Dedifferentiated amniotic fluid mesenchymal stem cell (primary cell): ENCODE measurements around the gene RABGAP1L.
A peak's percentile ranks its signal among the peaks of the same experiment; 100 is the strongest.
"Not testable (repeated sequence)": the region's sequence is repeated elsewhere in the genome, so short reads cannot be mapped to it uniquely, and the experiment has no call there.

ENCODE experiments used
- DNase-seq: peaks from one replicate; pipeline ENCODE4 v3.0.0-alpha.2; 2016; ENCODE audit errors: extremely low spot score

The RABGAP1L gene

GRCh38 chr1:174702011-174702410 is 542.7 kb downstream of the RABGAP1L start:
- no peak for DNase-seq

GRCh38 chr1:174703309-174703708 is 544.0 kb downstream of the RABGAP1L start:
- no peak for DNase-seq

DNA sequence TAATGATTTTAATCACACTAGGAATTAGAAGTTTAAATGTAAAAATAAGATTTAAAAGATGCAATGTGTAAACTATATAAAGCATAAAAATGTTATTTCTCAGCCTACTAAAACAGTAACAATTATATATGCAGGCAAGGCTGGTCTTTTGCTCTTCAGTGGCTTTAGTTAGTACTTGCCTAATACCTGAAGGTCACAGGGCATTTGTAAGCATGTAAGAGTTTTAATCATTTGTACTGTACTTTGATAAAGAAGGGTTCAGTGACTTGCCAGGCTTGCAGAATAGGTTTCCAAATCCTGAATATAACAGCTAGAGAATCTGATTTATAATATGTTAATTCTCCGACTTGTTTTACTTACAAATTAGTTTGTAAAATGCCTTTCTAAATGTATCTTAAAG is 545.0 kb downstream of the RABGAP1L start:
- DNase-seq, result no peak

DNA sequence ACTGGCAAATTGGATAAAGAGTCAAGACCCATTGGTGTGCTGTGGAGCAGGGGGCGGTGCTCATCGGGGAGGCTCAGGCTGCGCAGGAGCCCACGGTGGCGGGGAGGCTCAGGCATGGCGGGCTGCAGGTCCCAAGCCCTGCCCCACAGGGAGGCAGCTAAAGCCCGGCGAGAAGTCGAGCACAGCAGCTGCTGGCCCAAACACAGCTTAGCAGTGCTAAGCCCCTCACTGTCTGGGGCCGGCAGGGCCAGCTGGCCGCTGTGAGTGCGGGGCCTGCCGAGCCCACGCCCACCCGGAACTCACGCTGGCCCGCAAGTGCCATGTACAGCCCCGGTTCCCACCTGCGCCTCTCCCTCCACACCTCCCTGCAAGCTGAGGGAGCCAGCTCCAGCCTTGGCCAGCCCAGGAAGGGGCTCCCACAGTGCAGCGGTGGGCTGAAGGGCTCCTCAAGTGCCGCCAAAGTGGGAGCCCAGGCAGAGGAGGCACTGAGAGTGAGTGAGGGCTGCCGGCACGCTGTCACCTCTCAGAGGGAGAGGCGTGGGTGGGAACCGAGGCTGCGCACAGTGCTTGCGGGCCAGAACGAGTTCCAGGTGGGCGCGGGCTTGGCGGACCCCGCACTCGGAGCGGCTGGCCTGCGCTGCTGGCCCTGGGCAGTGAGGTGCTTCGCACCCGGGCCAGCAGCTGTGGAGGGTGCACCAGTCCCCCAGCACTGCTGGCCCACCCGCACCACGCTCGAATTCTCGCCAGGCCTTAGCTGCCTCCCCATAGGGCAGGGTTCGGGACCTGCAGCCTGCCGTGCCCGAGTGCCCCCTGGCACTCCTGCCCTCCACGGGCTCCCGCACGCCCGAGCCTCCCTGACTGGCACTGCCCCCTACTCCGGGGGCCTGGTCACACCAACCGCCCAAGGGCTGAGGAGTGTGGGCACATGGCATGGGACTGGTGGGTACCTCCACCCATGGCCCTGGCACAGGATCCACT is 551.8 kb downstream of the RABGAP1L start:
- no peak for DNase-seq

DNA sequence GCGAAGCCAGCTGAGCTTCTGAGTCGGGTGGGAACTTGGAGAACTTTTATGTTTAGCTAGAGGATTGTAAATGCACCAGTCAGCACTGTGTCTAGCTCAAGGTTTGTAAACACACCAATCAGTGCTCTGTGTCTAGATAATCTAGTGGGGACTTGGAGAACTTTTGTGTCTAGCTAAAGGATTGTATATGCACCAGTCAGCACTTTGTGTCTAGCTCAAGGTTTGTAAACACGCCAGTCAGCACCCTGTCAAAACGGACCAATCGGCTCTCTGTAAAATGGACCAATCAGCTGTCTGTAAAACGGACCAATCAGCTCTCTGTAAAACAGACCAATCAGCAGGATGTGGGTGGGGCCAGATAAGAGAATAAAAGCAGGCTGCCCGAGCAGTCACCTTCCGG is 552.5 kb downstream of the RABGAP1L start:
- DNase-seq, result not testable (repeated sequence)

- DNase-seq, result no peak
Observed at GRCh38 chr1:174712541-174712940, 553.2 kb downstream of the RABGAP1L start.

DNA sequence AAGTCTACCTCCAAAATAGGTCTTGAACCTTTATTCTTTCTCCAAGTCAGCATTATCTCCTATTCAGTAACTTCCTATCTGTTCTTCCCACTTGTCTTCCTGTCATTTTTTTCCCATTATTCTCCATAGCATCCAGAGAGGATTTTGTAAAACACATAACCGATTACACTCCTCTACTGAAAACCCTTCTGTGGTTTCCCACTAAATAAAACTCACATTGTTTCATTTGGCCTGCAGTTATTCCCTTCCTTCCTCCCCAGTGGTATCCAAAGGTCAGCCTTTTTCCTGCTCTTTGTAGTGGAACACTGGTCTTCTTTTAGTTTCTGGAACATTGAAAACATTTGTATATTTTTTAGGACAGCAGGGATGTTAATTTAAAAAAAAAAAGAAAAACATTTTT is 554.5 kb downstream of the RABGAP1L start:
- no peak for DNase-seq

- no peak for DNase-seq
Observed at GRCh38 chr1:174719194-174719593, 559.9 kb downstream of the RABGAP1L start.

GRCh38 chr1:174720618-174721017 is 561.3 kb downstream of the RABGAP1L start:
- no peak for DNase-seq

- DNase-seq, result no peak
Observed at GRCh38 chr1:174721246-174721645, 561.9 kb downstream of the RABGAP1L start.

- DNase-seq, result no peak
Observed at GRCh38 chr1:174723816-174724215, 564.5 kb downstream of the RABGAP1L start.

DNA sequence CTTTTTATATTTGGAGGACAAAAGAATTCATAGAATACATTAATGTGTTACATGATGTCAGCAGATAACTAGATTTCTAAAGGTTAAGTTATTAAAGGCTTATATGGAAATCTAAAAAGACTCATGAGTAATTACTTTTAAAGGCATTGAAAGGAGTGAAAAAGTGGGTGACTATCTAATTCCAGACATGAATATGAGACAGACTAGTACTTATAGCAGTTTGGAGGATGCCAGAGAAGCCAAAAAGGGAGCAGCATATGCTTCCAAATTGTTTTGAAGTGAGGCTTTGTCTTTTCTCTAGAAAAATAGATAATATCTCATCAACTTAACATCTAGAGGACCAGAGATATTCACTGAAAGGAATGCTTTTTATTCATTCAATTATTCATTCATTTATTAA is 564.9 kb downstream of the RABGAP1L start:
- no peak for DNase-seq

DNA sequence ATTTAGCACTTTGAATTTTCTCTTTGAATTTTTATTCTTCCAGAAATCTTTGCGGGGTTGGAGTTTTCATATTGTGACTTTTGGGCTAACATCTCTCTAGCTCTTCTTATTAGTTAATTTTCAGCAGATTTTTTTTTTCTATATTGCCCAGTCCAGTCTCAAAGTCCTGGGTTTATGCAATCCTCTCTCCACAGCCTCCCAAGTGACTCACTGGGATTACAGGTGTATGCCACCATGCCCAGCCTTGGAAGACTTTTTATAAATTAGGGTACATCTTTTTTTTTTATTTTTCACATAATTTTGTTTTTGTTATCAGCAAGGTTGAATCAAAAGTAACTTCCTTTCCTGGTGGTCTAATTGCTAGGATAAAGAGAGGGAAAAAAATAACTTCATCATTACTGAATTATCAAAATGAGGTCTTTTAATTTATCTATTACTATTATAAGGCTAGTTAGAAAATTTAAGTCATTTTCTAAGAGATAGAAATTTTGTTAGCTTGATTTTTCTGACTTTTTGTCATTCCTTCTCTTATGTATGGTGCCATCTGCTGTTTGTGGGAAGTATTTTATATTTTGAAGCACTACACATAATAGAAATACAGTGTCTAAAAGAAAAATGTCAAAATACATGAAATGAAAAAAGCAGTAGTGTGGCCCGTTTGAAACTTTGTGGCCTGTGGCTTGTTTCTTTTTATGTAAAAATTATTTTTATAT is 567.0 kb downstream of the RABGAP1L start:
- peak; percentile 59 for DNase-seq

- DNase-seq, result no peak
Observed at GRCh38 chr1:174726880-174727585, 567.7 kb downstream of the RABGAP1L start.

- DNase-seq, result no peak
Observed at GRCh38 chr1:174734270-174734669, 575.0 kb downstream of the RABGAP1L start.

DNA sequence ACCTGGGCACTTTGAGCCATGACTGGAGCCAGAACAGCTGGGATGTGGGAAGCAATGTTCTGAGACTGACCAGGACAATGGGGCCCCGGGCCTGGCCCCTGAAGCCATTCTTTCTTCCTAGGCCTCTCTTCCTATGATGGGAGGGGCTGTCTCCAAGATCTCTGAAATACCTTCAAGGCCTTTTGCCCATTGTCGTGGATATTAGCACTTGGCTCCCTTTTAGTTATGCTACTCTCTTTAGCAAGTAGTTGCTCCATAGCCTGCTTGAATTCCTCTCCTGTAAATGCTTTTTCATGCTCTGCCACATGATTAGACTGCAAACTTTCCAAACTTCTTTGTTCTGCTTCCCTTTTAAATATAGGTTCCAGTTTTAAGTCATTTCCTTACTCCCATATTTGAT is 577.5 kb downstream of the RABGAP1L start:
- DNase-seq, result no peak

DNA sequence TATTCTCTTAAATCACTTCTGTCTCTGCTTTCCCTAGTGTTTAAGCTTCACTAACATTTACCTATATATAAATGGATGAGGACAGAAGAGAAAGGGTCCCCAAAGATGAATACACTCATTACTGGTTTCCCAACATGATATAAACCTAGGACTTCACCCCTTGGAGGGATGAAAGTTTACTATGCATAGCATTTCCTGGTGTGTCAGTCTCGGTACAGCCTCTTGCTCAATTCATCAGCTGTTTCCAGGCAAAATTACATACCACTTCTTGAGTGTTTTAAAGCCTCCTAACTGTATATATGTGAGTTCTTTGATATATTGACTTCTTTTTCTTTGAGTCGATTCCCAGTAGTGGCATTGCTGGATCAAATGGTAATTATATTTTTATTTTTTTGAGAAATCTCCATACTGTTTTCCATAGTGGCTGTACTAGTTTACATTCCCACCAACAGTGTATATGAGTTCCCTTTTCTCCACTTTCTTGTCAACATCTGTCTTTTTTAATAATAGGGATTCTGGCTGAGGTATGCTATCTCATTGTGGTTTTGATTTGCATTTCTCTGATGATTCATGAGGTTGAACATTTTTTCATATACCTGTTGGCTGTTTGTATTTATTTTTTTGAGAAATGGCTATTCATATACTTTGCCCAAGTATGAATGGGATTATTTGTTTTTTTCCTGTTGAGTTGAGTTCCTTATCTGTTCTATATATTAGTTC is 581.1 kb downstream of the RABGAP1L start:
- no peak for DNase-seq

DNA sequence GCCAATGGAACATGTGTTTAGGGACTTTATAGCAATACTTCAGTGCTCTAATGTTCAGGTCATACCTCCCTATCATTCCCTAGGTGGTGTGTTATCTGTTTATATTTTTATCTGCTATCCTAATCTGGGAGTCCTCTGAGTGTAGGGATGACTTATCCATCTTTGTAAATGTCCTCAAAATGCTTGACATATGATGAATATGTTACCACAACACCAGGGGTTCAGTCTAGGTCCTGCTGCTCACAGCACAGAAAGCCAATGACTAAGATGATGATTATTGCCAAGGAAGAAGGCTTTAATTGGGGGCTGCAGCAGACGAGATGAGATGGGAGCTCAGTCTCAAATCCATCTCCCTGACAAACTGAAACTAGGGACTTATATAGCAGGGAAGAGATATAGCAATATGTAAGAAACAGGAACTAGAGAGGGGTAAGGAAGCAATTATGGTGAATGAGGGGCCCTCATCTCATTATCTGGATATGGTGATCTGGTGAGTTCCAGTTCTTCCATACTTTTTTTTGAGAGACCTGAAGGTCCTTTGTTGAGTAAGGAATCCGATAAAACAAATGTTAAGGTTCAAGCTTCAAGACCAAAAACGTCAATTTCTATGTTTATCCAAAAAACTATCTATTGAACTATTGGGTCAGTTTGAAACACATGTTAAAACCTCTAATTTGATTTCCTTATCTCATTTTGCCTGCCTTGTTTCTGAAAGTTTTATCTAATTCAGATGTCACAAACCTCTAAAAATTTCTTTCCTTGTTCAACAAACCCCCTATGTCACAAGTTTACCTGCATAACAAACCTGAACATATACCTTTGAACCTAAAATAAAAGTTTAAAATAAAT is 583.7 kb downstream of the RABGAP1L start:
- no peak for DNase-seq

- DNase-seq, result peak; percentile 48
Observed at GRCh38 chr1:174743654-174744561, 584.6 kb downstream of the RABGAP1L start.

DNA sequence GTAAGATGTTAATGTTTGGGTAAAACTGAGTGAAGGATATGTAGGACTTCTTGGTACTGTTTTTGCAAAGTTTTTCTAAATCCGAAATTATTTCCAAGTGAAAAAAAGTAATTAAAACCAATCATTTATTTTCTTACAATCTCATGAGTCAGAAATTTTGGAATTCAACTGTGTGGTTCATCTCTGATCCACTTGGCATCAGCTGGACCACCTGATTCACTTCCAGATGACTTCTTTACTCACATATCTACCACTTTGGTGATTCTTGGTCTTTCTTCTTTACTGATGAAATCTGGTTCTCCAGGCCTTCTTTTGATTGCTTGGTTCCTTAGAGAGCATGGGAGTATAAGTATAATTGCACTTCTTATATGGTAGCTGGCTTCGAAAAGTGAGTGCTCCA is 585.6 kb downstream of the RABGAP1L start:
- DNase-seq, result no peak
